ENCODE data around the gene POLR2M.

- TF ChIP-seq, protein P1, sequence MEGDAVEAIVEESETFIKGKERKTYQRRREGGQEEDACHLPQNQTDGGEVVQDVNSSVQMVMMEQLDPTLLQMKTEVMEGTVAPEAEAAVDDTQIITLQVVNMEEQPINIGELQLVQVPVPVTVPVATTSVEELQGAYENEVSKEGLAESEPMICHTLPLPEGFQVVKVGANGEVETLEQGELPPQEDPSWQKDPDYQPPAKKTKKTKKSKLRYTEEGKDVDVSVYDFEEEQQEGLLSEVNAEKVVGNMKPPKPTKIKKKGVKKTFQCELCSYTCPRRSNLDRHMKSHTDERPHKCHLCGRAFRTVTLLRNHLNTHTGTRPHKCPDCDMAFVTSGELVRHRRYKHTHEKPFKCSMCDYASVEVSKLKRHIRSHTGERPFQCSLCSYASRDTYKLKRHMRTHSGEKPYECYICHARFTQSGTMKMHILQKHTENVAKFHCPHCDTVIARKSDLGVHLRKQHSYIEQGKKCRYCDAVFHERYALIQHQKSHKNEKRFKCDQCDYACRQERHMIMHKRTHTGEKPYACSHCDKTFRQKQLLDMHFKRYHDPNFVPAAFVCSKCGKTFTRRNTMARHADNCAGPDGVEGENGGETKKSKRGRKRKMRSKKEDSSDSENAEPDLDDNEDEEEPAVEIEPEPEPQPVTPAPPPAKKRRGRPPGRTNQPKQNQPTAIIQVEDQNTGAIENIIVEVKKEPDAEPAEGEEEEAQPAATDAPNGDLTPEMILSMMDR (IDR thresholded peaks at IDR 0.05; ENCODE audit: extremely low read depth in 1 of 2, insufficient read depth in 1 of 2, low read depth in 1 of 2, low read length in 2 of 2) = no peak
- TF ChIP-seq, protein P2, sequence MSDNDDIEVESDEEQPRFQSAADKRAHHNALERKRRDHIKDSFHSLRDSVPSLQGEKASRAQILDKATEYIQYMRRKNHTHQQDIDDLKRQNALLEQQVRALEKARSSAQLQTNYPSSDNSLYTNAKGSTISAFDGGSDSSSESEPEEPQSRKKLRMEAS (IDR thresholded peaks at IDR 0.05; ENCODE audit: insufficient read depth, insufficient read length) = no peak
- TF ChIP-seq EZH2 (IDR thresholded peaks at IDR 0.05; ENCODE audit: borderline replicate concordance, low read depth, low read length, severe bottlenecking) (no peak), POLR2AphosphoS5 (IDR thresholded peaks at IDR 0.05; ENCODE audit: insufficient read depth, low read depth, low read length) (no peak), JUN (IDR thresholded peaks at IDR 0.05; ENCODE audit: borderline replicate concordance, insufficient read depth, insufficient read length, low read depth) (no peak), POLR2A (IDR thresholded peaks at IDR 0.05; ENCODE audit: low read depth, low read length) (no peak), FOS (IDR thresholded peaks at IDR 0.05; ENCODE audit: borderline replicate concordance, insufficient read depth, low read length) (no peak), MYC (IDR thresholded peaks at IDR 0.05; ENCODE audit: low read depth, low read length) (no peak), GATA2 (IDR thresholded peaks at IDR 0.05; ENCODE audit: insufficient read depth, insufficient read length, low read depth, low read length) (no peak)
Observed at GRCh38 chr15:57746786-57747185, 40.3 kb downstream of the POLR2M start.
